ENCODE data around the gene TSPAN15.

TSPAN15 gene

GRCh38 chr10:69435966-69436520 lies 15.2 kb upstream of the TSPAN15 start:
- DNase-seq (ENCODE audit: insufficient read length, low spot score) (no peak), FAIRE-seq (no peak)
- TF ChIP-seq CTCF (IDR thresholded peaks at IDR 0.05; ENCODE audit: insufficient read depth, missing control alignments), result no peak

GRCh38 chr10:69437321-69438259 lies 13.7 kb upstream of the TSPAN15 start:
- FAIRE-seq, result no peak
- no peak for TF ChIP-seq CTCF (IDR thresholded peaks at IDR 0.05; ENCODE audit: insufficient read depth, missing control alignments)
- DNase-seq (ENCODE audit: insufficient read length, low spot score), result no peak

GRCh38 chr10:69438536-69439349 lies 12.5 kb upstream of the TSPAN15 start:
- DNase-seq (ENCODE audit: insufficient read length, low spot score), result no peak
- peak; percentile 79 for FAIRE-seq
- TF ChIP-seq CTCF (IDR thresholded peaks at IDR 0.05; ENCODE audit: insufficient read depth, missing control alignments), result no peak

- no peak for FAIRE-seq
- DNase-seq (ENCODE audit: insufficient read length, low spot score), result no peak
Measured at GRCh38 chr10:69439350-69439739, 11.9 kb upstream of the TSPAN15 start.

GRCh38 chr10:69439813-69440506 lies 11.3 kb upstream of the TSPAN15 start:
- DNase-seq (ENCODE audit: insufficient read length, low spot score), result no peak
- no peak for FAIRE-seq
- no peak for TF ChIP-seq CTCF (IDR thresholded peaks at IDR 0.05; ENCODE audit: insufficient read depth, missing control alignments)

More at GRCh38 chr10:69439350-69439739, 11.9 kb upstream of the TSPAN15 start:
- no peak for TF ChIP-seq CTCF (IDR thresholded peaks at IDR 0.05; ENCODE audit: insufficient read depth, missing control alignments)

- DNase-seq (ENCODE audit: insufficient read length, low spot score) (no peak), FAIRE-seq (no peak)
- TF ChIP-seq CTCF (IDR thresholded peaks at IDR 0.05; ENCODE audit: insufficient read depth, missing control alignments), result no peak
Measured at GRCh38 chr10:69443354-69443753, 7.9 kb upstream of the TSPAN15 start.

All from D721Med (cell line).